Stomach (tissue), 4 donors: ENCODE data around the gene GTF2H3.

Source experiments
- POLR2AphosphoS5 ChIP-seq, 3 donors: sonication (generic); formaldehyde crosslinking; IDR thresholded peaks; one replicate each; pipeline ENCODE4 v1.6.1; 2016; ENCODE audit warnings: antibody characterized with exemption in 3 of 3
- TF ChIP-seq, protein P1 (sequence below), 7 experiments: fragments of 450-650 bp in 4 of 7; fragments of 200-600 bp in 3 of 7; sonication (generic) in 3 of 7; IDR thresholded peaks; one replicate each; pipeline ENCODE4 v1.5.1; 2016 to 2019; ENCODE audit warnings: antibody characterized with exemption in 7 of 7, control low read depth in 2 of 7, mild to moderate bottlenecking in 1 of 7

DNA sequence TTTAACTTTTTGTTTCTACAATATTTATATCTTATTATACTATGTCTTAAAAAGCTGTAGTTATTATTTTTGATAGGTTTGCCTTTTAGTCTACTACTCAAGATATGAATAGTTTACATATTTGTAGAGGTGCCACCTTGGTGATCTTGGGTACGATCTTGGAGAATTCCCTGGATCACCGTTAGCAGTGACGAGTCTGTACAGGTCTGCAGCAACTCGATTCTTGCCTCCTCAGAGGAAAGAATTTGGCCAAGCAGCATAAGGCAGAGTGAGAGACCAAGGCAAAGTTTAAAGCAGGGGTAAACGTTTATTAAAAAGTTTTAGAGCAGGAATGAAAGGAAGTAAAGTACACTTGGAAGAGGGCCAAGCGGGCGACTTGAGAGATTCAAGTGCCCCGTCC lies 34.1 kb downstream of the GTF2H3 start:
- TF ChIP-seq, protein P1, sequence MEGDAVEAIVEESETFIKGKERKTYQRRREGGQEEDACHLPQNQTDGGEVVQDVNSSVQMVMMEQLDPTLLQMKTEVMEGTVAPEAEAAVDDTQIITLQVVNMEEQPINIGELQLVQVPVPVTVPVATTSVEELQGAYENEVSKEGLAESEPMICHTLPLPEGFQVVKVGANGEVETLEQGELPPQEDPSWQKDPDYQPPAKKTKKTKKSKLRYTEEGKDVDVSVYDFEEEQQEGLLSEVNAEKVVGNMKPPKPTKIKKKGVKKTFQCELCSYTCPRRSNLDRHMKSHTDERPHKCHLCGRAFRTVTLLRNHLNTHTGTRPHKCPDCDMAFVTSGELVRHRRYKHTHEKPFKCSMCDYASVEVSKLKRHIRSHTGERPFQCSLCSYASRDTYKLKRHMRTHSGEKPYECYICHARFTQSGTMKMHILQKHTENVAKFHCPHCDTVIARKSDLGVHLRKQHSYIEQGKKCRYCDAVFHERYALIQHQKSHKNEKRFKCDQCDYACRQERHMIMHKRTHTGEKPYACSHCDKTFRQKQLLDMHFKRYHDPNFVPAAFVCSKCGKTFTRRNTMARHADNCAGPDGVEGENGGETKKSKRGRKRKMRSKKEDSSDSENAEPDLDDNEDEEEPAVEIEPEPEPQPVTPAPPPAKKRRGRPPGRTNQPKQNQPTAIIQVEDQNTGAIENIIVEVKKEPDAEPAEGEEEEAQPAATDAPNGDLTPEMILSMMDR (IDR thresholded peaks at IDR 0.05): no peak
- TF ChIP-seq POLR2AphosphoS5 (IDR thresholded peaks at IDR 0.05): no peak
